Stomach (tissue), 4 donors: ENCODE data around the gene TMEM178B.

ENCODE experiments used
- EP300 ChIP-seq: sonication (generic); formaldehyde crosslinking; IDR thresholded peaks from one replicate; pipeline ENCODE4 v1.6.1; 2017; ENCODE audit warnings: antibody characterized with exemption
- POLR2A ChIP-seq, 4 donors: fragments of 450-650 bp; IDR thresholded peaks; one replicate each; pipeline ENCODE4 v1.6.1; 2016; ENCODE audit warnings: antibody characterized with exemption in 4 of 4, control low read depth in 2 of 4, mild to moderate bottlenecking in 1 of 4, moderate library complexity in 1 of 4
- POLR2AphosphoS5 ChIP-seq, 3 donors: sonication (generic); formaldehyde crosslinking; IDR thresholded peaks; one replicate each; pipeline ENCODE4 v1.6.1; 2016; ENCODE audit warnings: antibody characterized with exemption in 3 of 3
- TF ChIP-seq, protein P1 (sequence below), 7 experiments: fragments of 450-650 bp in 4 of 7; fragments of 200-600 bp in 3 of 7; sonication (generic) in 3 of 7; IDR thresholded peaks; one replicate each; pipeline ENCODE4 v1.5.1; 2016 to 2019; ENCODE audit warnings: antibody characterized with exemption in 7 of 7, control low read depth in 2 of 7, mild to moderate bottlenecking in 1 of 7

DNA sequence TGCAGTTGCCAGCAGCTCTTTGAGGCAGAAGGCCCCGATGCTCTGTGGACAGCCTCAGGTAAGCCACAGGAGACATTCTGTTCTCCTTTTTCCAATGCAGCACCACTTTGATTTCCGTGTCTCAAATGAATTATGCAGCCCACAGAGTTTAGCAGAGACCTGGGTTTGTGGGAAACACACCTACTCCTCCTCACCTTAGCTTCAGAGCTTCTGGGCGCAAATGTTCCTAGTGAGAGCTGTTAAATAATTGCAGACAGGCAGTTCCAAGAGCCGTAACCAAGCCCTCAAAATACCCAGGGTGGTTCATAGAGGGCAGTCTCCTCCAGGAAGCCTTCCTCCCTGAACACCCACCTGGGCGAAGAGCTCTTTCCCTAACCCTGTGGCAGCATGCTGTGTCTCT is 408.1 kb downstream of the TMEM178B start:
- TF ChIP-seq, protein P1, sequence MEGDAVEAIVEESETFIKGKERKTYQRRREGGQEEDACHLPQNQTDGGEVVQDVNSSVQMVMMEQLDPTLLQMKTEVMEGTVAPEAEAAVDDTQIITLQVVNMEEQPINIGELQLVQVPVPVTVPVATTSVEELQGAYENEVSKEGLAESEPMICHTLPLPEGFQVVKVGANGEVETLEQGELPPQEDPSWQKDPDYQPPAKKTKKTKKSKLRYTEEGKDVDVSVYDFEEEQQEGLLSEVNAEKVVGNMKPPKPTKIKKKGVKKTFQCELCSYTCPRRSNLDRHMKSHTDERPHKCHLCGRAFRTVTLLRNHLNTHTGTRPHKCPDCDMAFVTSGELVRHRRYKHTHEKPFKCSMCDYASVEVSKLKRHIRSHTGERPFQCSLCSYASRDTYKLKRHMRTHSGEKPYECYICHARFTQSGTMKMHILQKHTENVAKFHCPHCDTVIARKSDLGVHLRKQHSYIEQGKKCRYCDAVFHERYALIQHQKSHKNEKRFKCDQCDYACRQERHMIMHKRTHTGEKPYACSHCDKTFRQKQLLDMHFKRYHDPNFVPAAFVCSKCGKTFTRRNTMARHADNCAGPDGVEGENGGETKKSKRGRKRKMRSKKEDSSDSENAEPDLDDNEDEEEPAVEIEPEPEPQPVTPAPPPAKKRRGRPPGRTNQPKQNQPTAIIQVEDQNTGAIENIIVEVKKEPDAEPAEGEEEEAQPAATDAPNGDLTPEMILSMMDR (IDR thresholded peaks at IDR 0.05) = no peak
- TF ChIP-seq POLR2AphosphoS5 (IDR thresholded peaks at IDR 0.05) = no peak
- TF ChIP-seq POLR2A (IDR thresholded peaks at IDR 0.05) = no peak
- no peak for TF ChIP-seq EP300
